H9 (cell line): ENCODE data around the gene ACOT8. TPM values are rescaled to one million over a fixed set of nuclear protein-coding genes. Genes with fewer than 3 reads are reported as not detected.
A peak's percentile ranks its signal among the peaks of the same experiment; 100 is the strongest.

Experiments used
- DNase-seq: peaks from one replicate; pipeline ENCODE4 v3.0.0-alpha.2; 2017
- H2AFZ ChIP-seq: one replicate; pipeline ENCODE4 v1.6.1; 2013; ENCODE audit warnings: mild to moderate bottlenecking, low read length, control low read depth, moderate library complexity
- H2AK5ac ChIP-seq: 2 replicates; pipeline ENCODE4 v1.6.1; 2013; ENCODE audit warnings: low read length, control low read depth, mixed read lengths; ENCODE audit not compliant: insufficient read length
- H2BK120ac ChIP-seq: one replicate; pipeline ENCODE4 v1.6.1; 2013; ENCODE audit warnings: low read depth, mild to moderate bottlenecking, low read length, control low read depth, inconsistent platforms; ENCODE audit not compliant: poor library complexity, severe bottlenecking
- H2BK12ac ChIP-seq: 2 replicates; pipeline ENCODE4 v1.6.1; 2013; ENCODE audit warnings: low read length, control low read depth, mixed read lengths, low read depth; ENCODE audit not compliant: insufficient read length
- H2BK15ac ChIP-seq: 2 replicates; pipeline ENCODE4 v1.6.1; 2013; ENCODE audit warnings: low read depth, low read length, control low read depth
- H2BK20ac ChIP-seq: one replicate; pipeline ENCODE4 v1.6.1; 2013; ENCODE audit warnings: low read depth, mild to moderate bottlenecking, low read length, control low read depth, inconsistent platforms; ENCODE audit not compliant: poor library complexity, severe bottlenecking
- H2BK5ac ChIP-seq: 2 replicates; pipeline ENCODE4 v1.6.1; 2013; ENCODE audit warnings: low read length, control low read depth, mixed read lengths; ENCODE audit not compliant: insufficient read length
- H3K14ac ChIP-seq: 2 replicates; pipeline ENCODE4 v1.6.1; 2013; ENCODE audit warnings: low read length, control low read depth; ENCODE audit not compliant: insufficient read depth
- H3K18ac ChIP-seq: 2 replicates; pipeline ENCODE4 v1.6.1; 2013; ENCODE audit warnings: low read depth, mild to moderate bottlenecking, mixed read lengths, low read length, control low read depth; ENCODE audit not compliant: insufficient read length
- H3K23ac ChIP-seq: 2 replicates; pipeline ENCODE4 v1.6.1; 2013; ENCODE audit warnings: low read length, control low read depth, mixed read lengths, low read depth; ENCODE audit not compliant: insufficient read length
- H3K23me2 ChIP-seq: 2 replicates; pipeline ENCODE4 v1.6.1; 2013; ENCODE audit warnings: low read depth, mild to moderate bottlenecking, mixed read lengths, low read length, control low read depth; ENCODE audit not compliant: insufficient read length, poor library complexity, severe bottlenecking
- H3K27ac ChIP-seq: 2 replicates; pipeline ENCODE4 v1.5.1; 2013; ENCODE audit warnings: low read length, control low read depth, mixed read lengths, low read depth; ENCODE audit not compliant: insufficient read length
- H3K27me3 ChIP-seq: 2 replicates; pipeline ENCODE4 v1.6.1; 2013; ENCODE audit warnings: low read length, control low read depth, inconsistent platforms; ENCODE audit not compliant: insufficient read depth
- H3K4ac ChIP-seq: 2 replicates; pipeline ENCODE4 v1.6.1; 2013; ENCODE audit warnings: low read depth, mild to moderate bottlenecking, control low read depth, inconsistent platforms, low read length, moderate library complexity
- H3K4me1 ChIP-seq: 2 replicates; pipeline ENCODE4 v1.6.1; 2013; ENCODE audit warnings: low read length, control low read depth, inconsistent platforms; ENCODE audit not compliant: insufficient read depth
- H3K4me2 ChIP-seq: 2 replicates; pipeline ENCODE4 v1.6.1; 2013; ENCODE audit warnings: low read length, control low read depth, mixed read lengths; ENCODE audit not compliant: insufficient read length, insufficient read depth
- H3K56ac ChIP-seq: 2 replicates; pipeline ENCODE4 v1.6.1; 2013; ENCODE audit warnings: low read depth, mild to moderate bottlenecking, mixed read lengths, low read length, control low read depth; ENCODE audit not compliant: insufficient read length
- H3K79me1 ChIP-seq: 2 replicates; pipeline ENCODE4 v1.6.1; 2013; ENCODE audit warnings: low read depth, mild to moderate bottlenecking, moderate library complexity, low read length, control low read depth, inconsistent platforms; ENCODE audit not compliant: insufficient read depth, poor library complexity, severe bottlenecking
- H3K79me2 ChIP-seq: 2 replicates; pipeline ENCODE4 v1.6.1; 2013; ENCODE audit warnings: low read length, control low read depth, inconsistent platforms; ENCODE audit not compliant: insufficient read depth
- H3K9ac ChIP-seq: 2 replicates; pipeline ENCODE4 v1.6.1; 2013; ENCODE audit warnings: low read length, control low read depth, mixed read lengths; ENCODE audit not compliant: insufficient read length; ENCODE audit errors: extremely low read depth
- H3K9me3 ChIP-seq: one replicate; pipeline ENCODE4 v1.6.1; 2013; ENCODE audit warnings: low read depth, low read length, inconsistent platforms; ENCODE audit not compliant: control insufficient read depth
- H3T11ph ChIP-seq: one replicate; pipeline ENCODE4 v1.6.1; 2013; ENCODE audit warnings: mild to moderate bottlenecking, low read length, control low read depth, inconsistent platforms
- H4K20me1 ChIP-seq: one replicate; pipeline ENCODE4 v1.6.1; 2013; ENCODE audit not compliant: control insufficient read depth, insufficient read length, insufficient read depth
- H4K5ac ChIP-seq: 2 replicates; pipeline ENCODE4 v1.6.1; 2013; ENCODE audit warnings: low read depth, mild to moderate bottlenecking, mixed read lengths, low read length, control low read depth; ENCODE audit not compliant: insufficient read length
- H4K8ac ChIP-seq: replicated peaks from 2 replicates; pipeline ENCODE4 v1.6.1; 2013; ENCODE audit warnings: low read length, control low read depth, mixed read lengths, low read depth; ENCODE audit not compliant: insufficient read length
- H4K91ac ChIP-seq: 2 replicates; pipeline ENCODE4 v1.6.1; 2013; ENCODE audit warnings: low read depth, mild to moderate bottlenecking, moderate library complexity, mixed read lengths, low read length, control low read depth; ENCODE audit not compliant: insufficient read length
- H3K27ac Mint-ChIP-seq, 3 experiments: 2 replicates in 2 of 3; 3 replicates in 1 of 3; pipeline ENCODE4 v1.8.0; 2020 to 2021; ENCODE audit warnings: mixed read lengths in 3 of 3, mild to moderate bottlenecking in 1 of 3, moderate library complexity in 1 of 3
- H3K27me3 Mint-ChIP-seq: 2 replicates; pipeline ENCODE4 v1.8.0; 2021; ENCODE audit warnings: low read depth, mild to moderate bottlenecking, moderate library complexity, mixed read lengths
- H3K36me3 Mint-ChIP-seq, 3 experiments: 2 replicates in 2 of 3; 3 replicates in 1 of 3; pipeline ENCODE4 v1.8.0; 2020 to 2021; ENCODE audit warnings: low read depth in 3 of 3, mixed read lengths in 3 of 3; ENCODE audit not compliant: insufficient read depth in 1 of 3
- H3K4me1 Mint-ChIP-seq, 2 experiments: 2 replicates each; pipeline ENCODE4 v1.8.0; 2020; ENCODE audit warnings: mixed read lengths in 2 of 2
- H3K4me3 Mint-ChIP-seq, 2 experiments: 2 replicates in 1 of 2; 3 replicates in 1 of 2; pipeline ENCODE4 v1.8.0; 2020 to 2021; ENCODE audit warnings: mild to moderate bottlenecking in 2 of 2, mixed read lengths in 2 of 2, moderate library complexity in 1 of 2
- H3K9me3 Mint-ChIP-seq, 2 experiments: 2 replicates in 1 of 2; 3 replicates in 1 of 2; pipeline ENCODE4 v1.8.0; 2020; ENCODE audit warnings: mild to moderate bottlenecking in 2 of 2, mixed read lengths in 2 of 2, moderate library complexity in 1 of 2
- WGBS: extraction: QIAGEN DNeasy Blood & Tissue Kit; methylation state at CpG from one replicate; pipeline ENCODE4 v1.1.7; 2013; ENCODE audit warnings: missing lambda C conversion rate, low lambda C conversion rate, mixed read lengths; ENCODE audit not compliant: insufficient read length; ENCODE audit errors: extremely low coverage; 5-methylcytosine and 5-hydroxymethylcytosine counted together
- total RNA-seq: library from RNA; stranded (reverse); gene quantifications from 2 replicates; pipeline ENCODE4 v1.2.1, GENCODE V29; 2021
- TF ChIP-seq, protein P1 (sequence below): fragments of 200-600 bp; sonication (generic); conservative IDR thresholded peaks from 3 replicates; pipeline ENCODE4 v1.8.0; 2021; ENCODE audit warnings: antibody characterized with exemption, mild to moderate bottlenecking

The ACOT8 gene
- total RNA-seq, 1 experiment from 2014 or later, result 26.7 TPM

GRCh38 chr20:45848421-45848820, 8.8 kb downstream of the ACOT8 start:
- Histone ChIP-seq H4K5ac (no peak overlapping the region), H3K56ac (no peak overlapping the region), H3K23ac (no peak overlapping the region), H3K18ac (no peak overlapping the region), H2AFZ (no peak overlapping the region), H2BK5ac (no peak overlapping the region), H3K4me2 (no peak overlapping the region), H4K91ac (no peak overlapping the region), H3K79me1 (no peaks in the 10 kb centered on the region), H3K9ac (no peak overlapping the region), H4K8ac (no peak overlapping the region), H2BK12ac (no peak overlapping the region), H3K9me3 (no peaks in the 10 kb centered on the region), H3T11ph (no peak overlapping the region), H3K14ac (no peak overlapping the region), H2BK20ac (no peak overlapping the region), H3K4me1 (0 out of 2 replicates have a peak, but pooled peaks cover 3% of the 10 kb centered on the region), H2BK120ac (no peak overlapping the region), H3K23me2 (no peaks in the 10 kb centered on the region), H2AK5ac (no peak overlapping the region), H3K27me3 (no peaks in the 10 kb centered on the region), H3K79me2 (no peaks in the 10 kb centered on the region), H3K4ac (no peak overlapping the region), H4K20me1 (no peaks in the 10 kb centered on the region), H2BK15ac (no peak overlapping the region), H3K27ac (no peak overlapping the region)
- H3K4me3 Mint-ChIP-seq, result no peak overlapping the region
- WGBS, result no CpG with 5 or more reads among the region's 8 CpGs
- no peaks in the 10 kb centered on the region for H3K27me3 Mint-ChIP-seq
- peaks cover 15 to 16% of the 10 kb centered on the region in 2 experiments for H3K4me1 Mint-ChIP-seq
- TF ChIP-seq, protein P1, sequence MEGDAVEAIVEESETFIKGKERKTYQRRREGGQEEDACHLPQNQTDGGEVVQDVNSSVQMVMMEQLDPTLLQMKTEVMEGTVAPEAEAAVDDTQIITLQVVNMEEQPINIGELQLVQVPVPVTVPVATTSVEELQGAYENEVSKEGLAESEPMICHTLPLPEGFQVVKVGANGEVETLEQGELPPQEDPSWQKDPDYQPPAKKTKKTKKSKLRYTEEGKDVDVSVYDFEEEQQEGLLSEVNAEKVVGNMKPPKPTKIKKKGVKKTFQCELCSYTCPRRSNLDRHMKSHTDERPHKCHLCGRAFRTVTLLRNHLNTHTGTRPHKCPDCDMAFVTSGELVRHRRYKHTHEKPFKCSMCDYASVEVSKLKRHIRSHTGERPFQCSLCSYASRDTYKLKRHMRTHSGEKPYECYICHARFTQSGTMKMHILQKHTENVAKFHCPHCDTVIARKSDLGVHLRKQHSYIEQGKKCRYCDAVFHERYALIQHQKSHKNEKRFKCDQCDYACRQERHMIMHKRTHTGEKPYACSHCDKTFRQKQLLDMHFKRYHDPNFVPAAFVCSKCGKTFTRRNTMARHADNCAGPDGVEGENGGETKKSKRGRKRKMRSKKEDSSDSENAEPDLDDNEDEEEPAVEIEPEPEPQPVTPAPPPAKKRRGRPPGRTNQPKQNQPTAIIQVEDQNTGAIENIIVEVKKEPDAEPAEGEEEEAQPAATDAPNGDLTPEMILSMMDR, result no peak
- H3K36me3 Mint-ChIP-seq, result peaks cover 8 to 48% (median 46%) of the 10 kb centered on the region in 3 experiments
- H3K27ac Mint-ChIP-seq, result peak overlapping the region in 2 of 3 experiments; percentile 75 to 77; a peak in 3 of 7 replicates
- no peaks in the 10 kb centered on the region for H3K9me3 Mint-ChIP-seq
- DNase-seq, result no peak
